GM21360 (cell line): ENCODE measurements around the gene REC114.
"Not testable (repeated sequence)": the region's sequence is repeated elsewhere in the genome, so short reads cannot be mapped to it uniquely, and the experiment has no call there.

Experiments
- ATAC-seq: cut with Tn5 transposase; IDR thresholded peaks from one replicate; pipeline ENCODE4 v1.9.1; 2021; ENCODE audit warnings: mild to moderate bottlenecking, moderate library complexity; ENCODE audit not compliant: unreplicated experiment

The REC114 gene

DNA sequence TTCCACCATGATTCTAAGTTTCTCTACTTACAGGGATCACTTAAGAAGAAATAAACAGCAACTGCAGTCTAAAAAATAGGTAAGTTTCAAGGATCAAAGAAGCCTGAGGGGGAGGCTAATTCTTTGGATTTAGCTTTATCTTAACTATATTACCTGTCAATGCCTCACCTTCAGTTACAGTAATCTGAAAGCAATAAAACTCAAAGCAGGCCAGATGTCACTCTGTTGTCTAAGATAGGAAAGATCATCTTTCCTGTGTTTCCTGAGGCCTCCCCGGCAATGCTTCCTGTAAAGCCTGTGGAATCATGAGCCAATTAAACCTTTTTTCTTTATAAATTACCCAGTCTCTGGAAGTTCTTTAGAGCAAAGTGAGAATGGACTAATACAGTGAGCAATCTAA, 130.1 kb downstream of the REC114 start:
- ATAC-seq: no peak

DNA sequence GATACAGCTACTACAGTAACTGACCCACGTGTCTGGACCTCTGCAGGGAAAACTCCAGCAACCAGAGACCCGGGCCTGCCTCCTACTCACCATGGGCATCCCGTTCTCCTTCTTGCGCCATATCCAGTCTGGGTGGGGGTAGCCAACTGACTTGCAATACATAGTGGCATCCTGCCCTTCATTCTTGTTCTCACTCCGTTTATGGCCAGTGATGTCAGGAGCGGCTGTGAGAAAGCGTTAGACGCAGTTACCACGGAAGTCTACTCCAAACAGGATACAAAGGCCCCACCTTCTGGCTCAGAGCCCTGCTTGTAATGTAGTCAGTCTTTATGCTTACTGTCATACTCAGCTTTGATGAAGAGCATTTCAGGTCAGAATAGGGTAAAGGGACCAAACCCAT, 130.6 kb downstream of the REC114 start:
- no peak for ATAC-seq

DNA sequence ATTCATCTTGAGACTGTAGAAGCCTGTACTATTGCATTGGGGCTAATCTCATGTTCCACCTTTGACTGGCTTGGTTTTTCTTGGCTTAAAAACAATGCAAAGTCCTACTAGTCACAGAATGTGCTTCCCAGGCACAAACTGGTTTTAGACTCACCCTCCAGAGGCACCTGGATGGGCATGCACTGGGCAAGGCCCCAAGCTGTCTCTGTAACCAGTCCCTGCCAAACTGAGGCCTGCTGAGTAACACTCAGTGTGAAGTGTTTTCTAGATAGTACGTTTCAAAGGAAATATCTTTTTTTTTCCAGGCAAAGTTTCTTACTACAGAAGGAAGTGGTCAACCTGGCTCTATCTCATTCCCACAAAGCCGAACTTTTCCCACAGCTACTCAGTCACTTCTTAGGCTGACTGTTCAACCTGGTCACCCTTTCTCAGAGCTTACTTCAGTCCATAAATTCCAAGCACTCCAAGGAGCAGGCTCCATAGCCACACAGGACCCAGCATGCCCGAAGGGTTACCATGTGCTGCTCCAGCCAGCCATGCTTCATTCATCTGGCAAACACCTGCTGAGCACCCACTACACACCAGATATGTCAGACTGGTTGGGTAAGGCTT, 132.8 kb downstream of the REC114 start:
- no peak for ATAC-seq

DNA sequence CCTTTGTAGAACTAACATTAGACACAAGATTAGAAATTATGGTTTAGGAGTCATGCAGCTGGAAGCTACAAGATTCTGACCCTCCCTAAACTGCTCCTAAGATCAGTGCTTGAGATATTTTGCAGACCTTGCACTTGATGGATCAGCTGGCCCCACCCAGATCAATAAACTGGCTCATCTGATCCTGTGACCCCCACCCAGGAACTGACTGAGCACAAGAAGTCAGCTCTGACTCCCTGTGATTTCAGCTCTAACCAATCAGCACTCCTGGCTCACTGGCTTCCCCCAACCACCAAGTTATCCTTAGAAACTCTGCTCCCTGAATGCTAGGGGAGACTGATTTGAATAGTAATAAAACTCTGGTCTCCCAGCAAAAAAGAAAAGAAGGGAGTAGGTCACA, 134.6 kb downstream of the REC114 start:
- not testable (repeated sequence) for ATAC-seq

DNA sequence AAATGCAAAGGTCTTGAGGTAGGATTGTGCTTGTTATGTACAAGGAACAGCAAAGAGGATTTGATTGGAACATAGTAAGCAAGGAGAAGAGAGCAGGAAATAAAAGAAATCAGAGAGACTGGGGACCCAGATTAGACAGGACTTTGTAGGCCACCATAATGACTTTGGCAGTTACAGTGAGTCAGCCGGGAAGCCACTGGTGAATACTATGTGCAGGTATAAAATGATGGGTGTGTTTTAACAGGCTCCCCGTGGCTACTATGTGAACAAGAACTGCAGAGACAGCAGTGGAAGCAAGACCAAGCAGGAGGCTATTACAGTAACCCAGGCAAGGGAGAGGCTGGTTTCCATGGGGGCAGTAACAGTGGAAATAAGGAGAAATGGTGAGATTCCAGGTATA, 135.1 kb downstream of the REC114 start:
- no peak for ATAC-seq

- no peak for ATAC-seq
Measured at GRCh38 chr15:73582851-73583379, 140.0 kb downstream of the REC114 start.

DNA sequence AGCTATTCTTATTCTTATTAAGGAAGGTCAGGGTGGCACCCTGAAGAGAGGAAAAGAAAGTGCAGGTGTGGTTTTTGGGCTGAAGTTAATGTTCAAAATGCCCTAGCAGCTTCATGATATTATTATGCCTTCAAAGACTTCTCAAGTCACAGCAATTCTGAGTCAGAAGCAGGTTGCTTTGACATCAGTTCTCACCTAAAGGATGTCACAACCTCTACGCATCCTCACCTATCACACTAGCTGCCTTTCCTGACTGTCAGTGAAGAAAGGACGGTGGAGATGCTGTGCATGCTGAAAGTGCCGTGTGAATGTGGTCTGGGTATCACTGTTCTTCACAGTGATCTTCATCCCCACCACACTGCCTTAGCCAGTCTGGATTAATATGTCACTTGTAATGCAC, 140.6 kb downstream of the REC114 start:
- ATAC-seq: no peak

- no peak for ATAC-seq
Measured at GRCh38 chr15:73584699-73585420, 141.9 kb downstream of the REC114 start.

DNA sequence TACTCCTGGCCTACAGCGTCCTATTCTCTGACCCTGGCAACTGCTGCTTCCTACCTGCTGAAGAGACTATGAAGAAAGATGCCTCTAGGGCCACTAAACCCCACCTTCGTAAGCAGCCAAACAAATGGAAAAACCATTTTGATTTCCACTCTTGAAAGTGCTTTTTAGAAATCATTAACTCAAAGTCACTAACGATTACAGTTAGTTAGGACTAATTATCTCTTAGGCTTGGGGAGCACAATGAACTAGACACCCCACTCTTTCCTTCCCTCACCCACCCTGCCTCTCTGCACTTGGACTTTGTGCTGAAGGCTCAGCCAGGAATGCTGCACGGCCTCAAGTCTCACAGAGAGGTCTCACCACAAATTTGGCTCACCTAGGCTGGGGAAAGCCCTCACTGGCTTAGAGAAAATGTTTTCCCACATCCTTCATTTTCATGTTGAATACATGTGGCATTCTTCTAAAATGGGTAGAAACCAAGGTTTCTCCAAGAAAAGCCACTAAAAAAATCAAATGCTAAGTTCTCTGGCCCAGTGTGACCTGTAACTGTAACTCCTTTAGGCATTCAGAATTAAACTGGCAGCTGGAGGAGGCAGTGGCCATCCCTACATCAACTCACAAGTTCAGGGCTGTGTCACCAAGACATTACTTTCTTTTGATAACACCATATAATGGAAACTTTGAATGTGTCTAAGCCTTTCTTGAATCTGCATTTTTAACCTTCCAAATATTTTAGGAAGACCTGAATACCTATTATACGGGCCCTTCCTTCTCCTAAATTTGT, 143.1 kb downstream of the REC114 start:
- no peak for ATAC-seq

GRCh38 chr15:73589766-73590165, 146.8 kb downstream of the REC114 start:
- ATAC-seq: no peak

GRCh38 chr15:73590263-73590662, 147.3 kb downstream of the REC114 start:
- ATAC-seq: no peak

DNA sequence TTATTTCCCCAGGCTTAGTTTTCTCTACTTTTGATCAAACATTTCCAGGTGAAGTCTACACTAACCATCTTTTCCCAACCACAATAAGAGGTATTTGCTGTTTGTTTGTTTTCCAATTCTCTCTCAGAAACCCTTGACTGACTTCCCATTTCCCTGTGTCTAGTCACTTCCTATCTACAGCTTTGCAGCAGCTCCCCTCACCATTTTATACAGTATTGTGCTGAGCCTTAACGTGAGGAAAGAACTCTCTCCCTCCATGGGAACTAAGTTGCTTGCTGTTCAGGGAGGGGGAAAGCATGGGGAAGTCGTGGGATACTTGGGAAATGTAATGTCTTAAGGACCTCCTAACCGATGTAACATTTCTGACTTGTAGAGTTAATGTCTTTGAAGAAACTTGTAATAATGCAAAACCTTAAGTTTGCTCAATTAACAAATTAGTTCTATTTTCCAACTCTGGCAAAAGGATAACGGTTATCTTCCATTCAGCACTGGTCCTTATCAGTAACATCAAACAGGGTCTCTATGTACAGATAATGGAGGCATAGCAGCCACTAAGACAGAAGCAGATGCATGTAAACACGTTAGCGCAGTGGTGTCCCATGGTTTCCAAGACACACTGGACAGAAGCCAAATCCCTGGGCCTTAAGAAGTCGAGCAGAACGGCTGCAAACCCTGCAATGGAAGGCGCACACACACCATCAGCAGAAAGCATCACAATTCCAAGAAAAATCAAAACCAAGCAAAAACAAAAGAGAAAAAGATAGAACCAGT, 150.5 kb downstream of the REC114 start:
- no peak for ATAC-seq

DNA sequence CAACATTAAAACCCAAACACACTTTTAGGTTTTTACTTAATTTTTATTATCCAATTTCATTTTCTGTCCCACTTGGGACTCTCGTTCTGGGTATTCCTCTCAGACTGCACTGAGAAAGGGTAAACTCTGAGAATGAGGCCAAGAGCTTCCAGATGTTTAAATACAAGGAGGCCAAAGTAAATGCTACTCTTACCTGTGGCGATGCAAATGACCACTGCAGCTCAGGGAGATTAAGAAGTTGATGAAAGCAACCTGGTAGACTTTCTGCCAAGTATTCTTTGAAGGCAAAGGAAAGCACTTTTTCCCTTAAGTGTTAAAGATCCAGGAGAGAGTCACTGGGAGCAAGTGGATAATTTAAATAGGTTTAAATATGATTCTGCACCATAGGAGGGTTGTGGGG, 151.1 kb downstream of the REC114 start:
- ATAC-seq: no peak

DNA sequence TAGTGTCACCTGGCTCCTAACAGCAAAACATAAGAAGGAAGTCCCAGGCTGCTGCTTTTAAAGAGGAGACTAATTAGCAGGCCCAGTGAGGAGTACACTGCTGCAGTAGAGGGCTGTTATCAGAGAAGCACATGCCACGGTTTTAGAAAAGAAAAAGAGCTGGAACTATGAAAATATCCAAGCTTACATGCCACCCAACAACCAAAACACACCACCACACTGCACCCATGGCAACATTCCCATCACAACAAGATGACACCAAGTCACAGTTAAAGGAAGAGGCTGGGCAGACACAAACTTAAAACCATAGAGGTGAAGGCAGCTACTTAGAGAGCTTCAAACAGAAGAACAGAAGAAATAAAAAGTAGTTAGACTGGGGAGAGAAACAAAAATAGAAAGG, 153.2 kb downstream of the REC114 start:
- ATAC-seq: no peak

DNA sequence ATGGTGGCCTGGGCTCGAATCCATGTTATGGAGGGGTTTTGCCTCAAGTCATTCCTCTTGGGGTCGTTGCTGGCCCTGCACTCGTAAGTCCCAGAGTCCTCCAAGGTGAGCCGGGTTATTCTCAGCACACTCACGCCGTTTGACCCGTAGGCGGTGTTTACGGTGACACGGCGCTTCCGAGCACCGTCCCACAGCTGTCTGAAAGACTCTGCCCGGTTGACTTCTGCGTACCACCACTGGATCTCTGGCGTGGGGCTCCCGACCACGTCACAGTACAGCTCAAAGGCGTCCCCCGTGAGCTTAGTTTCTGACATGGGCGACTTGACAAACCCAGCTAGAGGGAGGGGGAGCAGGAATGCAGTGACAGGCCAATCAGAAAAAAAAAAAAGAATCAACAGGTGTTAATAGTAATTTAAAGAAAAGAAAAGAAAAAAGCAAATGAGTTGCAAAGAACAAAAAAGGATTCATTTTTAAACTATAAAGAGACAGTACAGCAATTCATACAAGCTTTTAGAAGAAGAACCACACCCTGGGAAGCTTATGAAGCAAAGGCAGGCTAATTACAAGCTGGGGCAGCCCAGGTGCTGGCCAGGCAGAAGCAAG, 154.2 kb downstream of the REC114 start:
- ATAC-seq: no peak

- no peak for ATAC-seq
Measured at GRCh38 chr15:73598530-73599160, 155.7 kb downstream of the REC114 start.

DNA sequence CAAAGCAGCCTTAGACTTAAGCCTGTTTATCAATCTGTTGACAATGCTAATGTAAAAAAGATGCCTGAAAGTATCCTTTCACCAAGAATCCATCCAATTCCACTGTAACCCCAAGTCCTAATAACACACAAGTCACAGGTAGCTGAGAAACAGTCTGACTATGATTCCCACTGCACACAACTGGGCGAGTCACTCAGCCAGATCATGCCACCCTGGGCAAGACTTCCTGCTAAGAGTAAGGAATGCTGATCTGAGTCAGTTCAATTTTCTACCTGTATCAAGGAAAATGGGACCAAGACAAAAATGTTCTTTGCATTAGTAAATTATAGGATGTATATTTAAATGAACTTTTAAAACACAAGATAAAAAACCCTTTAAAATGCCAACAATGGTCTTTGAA, 157.0 kb downstream of the REC114 start:
- no peak for ATAC-seq

DNA sequence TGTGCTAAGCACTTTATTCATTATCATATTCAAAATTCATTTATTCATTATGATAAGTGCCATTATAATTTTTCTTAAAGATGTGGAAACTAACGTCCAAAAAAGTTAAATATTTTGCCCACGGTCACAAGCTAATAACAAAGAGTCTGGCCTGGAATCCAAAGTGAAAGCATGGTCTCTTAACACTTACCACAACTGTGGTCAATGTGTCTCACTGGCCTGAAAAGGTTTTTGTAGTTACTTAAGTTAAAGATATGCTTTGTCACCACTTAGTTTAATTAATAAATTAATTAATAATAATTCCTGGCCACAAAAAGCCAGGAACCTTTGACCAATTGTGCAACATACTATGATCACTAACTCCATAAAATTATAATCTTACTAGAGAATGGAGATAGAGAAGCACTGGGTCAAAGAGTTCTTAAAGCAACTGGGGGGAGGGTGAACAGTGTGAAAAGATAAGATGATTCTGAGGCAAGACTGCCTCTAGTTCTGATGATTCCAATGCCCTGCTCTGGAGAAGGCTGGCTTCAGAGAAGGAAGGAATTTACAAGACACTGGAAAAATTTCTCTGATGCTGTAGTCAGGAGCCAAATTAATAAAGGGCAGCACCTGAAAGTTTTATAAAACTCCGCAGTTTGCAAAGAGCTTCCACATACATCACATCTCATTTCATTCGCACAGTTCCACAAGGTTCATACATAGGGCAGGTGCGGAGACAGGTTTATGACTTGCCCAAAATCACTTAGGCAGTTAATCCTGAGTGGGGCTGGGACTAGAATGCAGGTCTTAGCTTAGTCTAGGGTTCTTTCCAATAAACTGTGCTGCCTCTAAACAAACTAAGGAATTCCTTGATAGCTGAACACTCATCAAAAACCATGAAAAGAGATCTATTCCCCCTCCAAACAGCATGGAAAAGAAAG, 157.7 kb downstream of the REC114 start:
- no peak for ATAC-seq
